Stimulated activated CD4-positive, alpha-beta T cell treated with anti-CD3 and anti-CD28 coated beads, TNF-alpha, amount 100 ng/mL, for 48 hours (primary cell): ENCODE measurements around the gene TCERG1L.

Experiments used
- DNase-seq, 3 donors: peaks; one replicate each; pipeline ENCODE4 v3.0.0-alpha.2; 2020; ENCODE audit warnings: low read depth in 3 of 3

TCERG1L gene

DNA sequence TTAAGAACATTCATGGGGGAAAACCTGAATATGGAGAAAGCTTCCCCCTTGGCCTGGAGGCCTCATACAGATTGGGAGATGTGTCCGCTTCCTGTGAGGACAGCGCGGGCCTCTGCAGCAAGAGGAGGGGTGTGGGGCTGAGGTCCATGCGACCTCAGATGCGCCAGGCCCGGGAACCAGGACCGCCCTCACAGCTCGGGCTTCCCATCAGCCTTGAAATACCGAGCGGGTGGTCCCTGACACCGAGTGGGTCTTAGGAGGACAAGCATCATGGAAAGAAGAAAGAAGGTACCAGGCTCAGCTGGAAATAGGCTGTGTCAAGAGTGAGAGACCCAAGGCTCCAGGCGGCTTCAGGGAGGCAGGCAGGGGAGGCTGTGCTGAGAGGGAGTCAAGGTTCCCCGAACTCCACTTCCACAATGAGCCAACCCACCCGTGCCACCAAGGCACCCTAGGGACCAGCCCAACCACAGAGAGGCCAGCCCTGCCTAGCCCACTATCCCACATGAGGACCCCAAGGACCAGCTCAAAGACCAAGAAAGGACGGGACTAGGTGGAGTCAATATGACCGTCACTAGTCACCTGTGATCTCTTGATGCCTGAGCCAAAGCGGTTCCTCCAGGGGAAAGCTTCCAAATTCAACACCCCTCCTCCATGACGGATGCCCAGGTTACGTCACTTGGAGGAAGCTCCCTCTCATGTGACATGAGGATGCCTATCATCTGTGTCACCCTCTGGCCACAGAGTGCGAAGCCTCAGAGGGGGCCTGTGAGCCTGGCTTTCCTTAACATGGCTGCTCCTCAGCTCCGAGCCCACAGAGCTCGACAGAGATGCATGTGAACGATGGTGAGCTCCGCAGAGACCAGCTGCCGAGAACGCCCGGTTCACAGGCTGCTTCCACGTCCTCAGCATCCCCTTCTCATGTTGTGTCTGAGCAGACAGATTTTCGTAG is 103.7 kb downstream of the TCERG1L start:
- DNase-seq, result no peak

DNA sequence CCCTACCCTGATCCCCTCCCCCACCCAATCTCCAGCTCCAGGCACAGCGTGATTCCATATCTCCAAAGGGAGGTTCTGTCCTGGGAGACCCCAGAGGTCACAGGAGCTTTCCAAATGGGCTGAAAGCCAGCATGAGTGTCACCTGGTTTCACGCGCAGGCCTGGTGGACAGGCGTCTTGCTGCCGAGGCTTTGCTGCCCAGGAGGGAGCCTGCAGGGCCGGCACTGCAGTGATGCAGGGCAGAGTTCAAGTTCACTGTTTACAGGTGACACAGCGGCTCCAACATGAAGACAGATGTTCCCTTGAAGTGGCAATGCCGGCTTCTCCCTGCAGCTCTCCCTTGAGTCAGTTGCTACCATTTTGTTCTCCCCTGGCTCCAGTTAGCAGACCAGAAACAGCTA is 104.3 kb downstream of the TCERG1L start:
- no peak for DNase-seq

DNA sequence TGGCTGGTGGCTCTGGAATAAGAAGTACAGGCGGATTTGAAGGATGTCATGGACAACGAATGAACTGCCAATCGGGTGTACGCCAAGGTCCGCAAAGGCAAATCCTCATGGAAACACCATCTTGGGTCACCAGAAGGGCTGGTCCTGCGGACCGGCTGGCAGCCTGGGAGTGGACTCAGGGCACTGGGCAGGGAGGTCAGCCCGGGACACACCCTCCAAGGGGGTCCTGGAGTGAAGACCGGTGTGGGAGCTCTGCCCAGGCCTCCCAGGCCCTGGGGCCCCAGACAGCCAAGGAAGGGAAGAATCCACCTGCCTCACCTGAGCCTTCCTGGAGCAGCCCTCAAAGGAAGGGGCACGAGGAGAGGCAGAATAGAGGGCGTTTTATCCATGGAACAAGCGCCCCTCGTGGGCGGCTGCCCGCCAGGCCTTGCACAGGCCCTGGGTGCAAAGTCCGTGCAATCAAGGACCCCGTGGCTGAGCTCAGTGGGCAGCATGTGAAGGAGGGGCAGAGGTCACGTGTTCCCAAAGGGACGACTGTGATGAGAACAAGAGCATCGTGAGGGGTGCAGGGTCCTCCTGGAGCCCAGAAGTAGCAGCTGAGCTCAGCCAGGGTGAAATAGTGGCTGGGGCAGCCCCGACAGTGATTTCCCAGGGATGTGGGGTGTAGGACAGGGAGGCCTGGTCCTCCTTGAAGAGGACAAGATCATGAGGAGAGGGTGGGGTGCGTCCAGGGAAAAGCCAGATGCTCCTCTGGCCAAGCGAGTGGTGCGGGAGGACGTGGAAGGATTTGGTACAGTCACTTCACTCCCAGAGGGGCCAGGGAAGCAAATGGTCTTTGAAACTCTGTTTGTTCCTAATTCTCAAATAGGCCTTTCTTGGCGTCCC is 105.2 kb downstream of the TCERG1L start:
- DNase-seq, result no peak

DNA sequence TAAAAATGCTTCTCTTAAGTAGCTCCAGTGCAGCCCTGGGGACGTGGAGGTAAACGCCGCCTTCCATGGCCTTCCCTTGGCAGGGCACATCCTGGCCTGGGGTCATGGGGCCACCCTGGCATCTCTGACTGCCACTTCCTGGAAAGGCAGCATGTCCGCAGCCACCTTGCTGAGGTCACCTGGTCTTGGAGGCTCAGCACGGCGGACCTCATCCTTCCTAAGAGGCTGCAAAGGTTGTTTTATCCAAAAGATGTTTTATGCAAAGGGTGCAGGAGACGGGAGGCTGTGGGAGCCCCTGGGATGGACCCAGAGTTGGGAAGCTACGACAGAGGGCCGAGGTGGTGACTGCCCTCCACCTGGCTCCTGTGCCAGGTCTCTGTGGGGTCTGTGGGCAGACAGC is 106.0 kb downstream of the TCERG1L start:
- DNase-seq, result no peak

DNA sequence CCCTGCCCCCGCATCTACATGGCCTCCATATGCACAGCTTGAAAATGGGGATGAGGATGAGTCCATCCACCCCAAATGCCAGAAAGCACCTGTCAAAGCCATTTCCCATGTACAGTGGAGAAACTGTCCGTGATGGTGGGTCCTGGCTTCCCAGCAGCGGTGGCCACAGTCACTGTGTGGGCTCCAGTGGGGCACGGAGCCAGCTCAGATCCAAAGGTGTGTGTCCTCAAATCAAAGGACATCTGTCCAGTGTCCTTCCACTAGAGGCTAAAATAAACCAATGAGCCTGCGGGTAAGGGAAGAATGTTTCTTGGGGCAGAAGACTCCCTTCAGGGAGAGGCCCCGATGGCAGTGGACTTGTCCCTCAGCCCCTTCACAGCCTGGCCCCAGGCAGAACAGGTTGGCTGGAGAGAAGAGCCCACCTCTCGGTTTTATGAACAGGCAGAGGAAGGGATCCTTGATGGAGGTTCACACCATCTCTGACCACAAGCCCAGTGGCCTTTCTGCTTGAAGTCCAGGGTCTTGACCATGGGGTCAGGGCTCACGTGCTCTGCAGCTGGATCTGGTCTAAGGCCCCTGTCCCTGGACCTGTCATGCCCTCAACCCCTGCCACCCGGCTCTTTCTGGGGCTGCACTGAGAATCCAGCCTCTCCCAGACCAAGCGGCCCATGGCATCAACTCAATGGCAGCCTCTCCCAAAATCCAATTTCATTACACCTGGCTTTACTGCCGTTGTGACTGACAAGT is 106.9 kb downstream of the TCERG1L start:
- DNase-seq, result no peak

DNA sequence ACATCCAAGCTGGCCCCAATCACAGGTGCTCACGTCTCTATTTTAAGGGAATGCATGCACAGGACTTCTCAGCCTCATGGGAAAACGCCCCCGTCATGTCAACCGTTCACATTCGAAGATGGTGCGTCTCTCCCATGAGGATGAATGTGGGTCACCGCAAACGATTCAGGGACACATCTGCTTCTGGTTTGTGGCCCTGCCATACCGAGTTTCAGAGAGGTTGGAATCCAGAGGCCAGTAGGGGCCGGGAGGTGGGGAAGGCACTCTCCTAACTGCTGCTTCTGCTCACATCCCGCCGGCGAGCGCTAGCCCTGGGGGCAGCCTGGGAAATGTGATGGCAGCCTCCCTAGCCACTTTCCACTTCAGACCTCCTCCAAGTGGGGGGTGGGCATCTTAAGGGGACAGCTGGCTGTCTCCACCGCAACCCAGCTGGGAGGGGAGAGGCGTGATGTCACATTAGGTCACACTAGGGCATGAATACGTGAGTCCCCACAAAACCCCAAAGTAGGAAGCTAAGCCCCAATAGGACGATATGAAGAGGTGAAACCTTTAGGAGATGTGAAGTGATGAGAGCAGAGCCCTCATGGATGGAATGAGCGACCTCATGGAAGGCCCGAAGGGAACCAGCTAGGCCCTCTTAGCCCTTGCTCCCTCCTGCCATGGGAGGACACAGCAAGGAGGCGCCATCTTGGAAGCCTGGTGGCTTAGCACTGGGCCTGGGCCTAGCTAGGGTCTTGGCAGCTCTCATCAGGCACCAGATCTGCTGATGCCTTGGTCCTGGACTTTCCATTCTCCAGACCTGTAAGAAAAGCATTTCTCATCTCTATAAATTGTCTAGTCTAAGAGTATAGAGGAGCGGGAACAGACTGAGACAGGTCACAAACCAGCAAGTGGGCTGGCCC is 107.8 kb downstream of the TCERG1L start:
- no peak for DNase-seq

DNA sequence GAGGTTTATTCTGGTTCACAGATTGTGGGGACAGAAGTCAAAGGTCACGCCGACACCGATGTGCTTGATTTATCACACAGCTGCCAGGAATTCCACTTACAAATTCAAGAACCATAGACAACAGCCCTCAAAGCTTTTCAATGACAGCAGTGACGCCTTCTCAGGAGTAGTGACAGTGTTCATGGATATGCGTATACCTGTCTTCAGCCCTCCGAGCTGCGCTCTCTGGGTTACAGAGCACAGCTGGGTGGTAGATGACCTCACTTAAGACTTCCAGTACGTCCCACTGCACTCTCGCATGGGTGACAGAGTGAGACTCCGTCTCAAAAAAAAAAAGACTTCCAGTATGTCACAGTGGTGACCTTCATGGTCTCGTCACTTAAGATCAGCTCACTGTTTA is 108.5 kb downstream of the TCERG1L start:
- no peak for DNase-seq

DNA sequence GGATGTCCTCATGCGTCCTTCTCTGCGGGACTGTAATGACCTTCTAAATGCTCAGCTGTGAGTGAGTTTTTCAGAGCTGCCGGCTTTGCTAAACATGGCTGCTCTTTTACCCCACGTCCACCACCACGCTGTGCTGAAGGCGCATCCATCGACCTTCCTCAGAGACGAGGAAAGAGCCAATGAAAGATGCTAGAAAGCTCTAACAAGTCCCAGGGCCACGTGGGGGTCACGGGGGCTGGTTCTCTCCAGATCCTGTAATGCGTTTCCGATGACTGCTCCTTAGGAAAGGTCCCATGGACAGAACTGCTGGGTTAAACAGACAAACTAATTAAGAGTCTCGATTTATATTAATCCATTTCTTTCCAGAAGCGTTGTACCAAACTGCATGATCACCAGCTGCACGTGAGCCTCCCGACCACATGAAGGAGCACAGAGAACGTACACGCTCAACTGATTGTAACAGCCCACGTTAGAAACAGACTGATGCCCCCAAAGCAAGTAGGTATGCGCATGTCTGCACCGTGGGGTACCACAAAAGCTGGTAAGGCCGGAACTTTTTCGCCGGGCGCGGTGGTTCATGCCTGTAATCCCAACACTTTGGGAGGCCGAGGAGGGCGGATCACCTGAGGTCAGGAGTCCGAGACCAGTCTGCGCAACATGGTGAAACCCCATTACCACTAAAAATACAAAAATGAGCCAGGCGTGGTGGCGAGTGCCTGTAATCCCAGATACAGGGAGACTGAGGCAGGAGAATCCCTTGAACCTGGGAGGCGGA is 109.6 kb downstream of the TCERG1L start:
- no peak for DNase-seq

DNA sequence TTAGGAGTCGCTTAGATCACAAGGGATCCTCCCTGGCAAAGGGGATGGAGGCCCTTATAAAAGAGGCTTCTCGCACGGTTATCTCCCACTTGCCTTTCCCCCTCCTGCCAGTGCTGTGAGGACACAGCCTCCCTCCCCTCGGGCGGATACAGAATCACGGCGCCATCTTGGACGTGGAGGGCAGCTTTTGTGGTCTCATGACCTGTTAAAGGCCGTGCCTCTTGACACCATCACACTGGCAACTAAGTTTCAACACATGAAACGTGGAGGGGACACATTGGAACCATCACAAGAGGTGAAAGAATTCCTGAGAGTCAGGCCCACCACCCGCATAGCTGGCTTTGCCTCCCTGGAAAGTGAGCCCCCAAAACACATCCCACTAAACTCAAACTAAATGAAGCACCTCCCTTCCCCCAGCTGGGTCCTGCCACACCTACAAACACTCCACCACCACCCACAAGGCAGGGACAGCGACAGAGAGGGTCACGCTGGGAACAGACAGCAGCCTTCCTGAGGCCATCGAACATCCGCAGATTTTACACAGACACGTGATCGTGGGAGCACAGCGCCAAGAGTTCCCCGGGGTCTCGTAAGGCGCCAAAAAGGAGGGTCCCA is 110.6 kb downstream of the TCERG1L start:
- no peak for DNase-seq

DNA sequence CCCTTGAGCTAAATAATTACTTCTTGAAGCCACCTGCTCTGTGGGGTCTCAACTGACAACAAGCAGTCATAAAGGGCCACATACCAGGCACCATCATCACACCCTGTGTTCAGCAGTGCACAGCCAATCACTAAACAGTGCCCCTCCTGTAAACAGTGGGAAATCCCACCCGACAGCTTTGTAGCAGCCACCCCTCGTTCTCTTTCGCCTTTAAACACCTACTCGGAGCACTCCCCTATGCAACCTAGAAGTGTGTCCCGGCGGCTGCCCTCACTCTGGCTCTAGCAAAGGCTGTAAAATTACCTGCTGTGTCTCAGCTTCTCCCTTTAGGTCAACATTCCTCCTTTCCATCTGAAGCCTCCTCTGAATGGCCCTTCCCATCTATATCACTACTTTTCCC is 111.9 kb downstream of the TCERG1L start:
- DNase-seq, result no peak

DNA sequence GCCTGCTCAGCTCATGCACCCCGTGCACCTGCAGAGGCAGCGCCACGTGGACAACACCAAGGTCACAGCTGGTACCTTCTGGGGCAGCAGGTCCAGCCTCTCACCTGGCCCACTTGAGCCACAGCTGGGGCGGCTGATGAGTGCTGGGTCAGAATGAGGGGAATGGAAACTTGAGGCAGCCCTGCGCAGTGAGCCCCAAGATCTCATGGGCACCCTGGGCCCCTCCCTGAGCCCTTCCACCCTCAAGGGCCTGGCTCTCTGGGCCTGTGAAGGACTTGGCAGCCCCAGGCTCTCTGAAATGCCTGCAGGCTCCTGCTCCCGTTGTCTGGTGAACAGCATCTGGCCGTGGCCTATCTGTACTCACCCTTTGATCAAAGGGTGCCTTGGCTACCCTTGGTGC is 112.7 kb downstream of the TCERG1L start:
- DNase-seq, result no peak

DNA sequence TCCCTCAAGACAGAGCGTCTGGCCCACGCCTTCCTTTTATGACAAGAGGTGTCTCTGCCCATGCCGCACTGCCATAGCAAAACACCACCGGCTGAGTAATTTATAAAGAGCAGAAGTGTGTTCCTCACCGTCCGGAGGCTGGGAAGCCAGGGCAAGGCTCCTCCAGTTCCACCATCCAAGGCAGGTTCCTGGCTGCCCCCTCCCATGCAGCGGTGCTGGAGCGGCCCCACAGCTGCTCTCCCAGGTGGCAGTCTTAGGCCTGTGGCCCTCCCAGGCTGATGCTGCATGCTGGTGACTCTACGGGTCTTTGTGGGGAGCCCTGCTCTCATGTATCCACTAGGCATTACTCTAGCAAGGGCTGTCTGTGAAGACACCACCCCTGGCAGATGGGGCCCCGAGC is 113.1 kb downstream of the TCERG1L start:
- DNase-seq, result no peak

DNA sequence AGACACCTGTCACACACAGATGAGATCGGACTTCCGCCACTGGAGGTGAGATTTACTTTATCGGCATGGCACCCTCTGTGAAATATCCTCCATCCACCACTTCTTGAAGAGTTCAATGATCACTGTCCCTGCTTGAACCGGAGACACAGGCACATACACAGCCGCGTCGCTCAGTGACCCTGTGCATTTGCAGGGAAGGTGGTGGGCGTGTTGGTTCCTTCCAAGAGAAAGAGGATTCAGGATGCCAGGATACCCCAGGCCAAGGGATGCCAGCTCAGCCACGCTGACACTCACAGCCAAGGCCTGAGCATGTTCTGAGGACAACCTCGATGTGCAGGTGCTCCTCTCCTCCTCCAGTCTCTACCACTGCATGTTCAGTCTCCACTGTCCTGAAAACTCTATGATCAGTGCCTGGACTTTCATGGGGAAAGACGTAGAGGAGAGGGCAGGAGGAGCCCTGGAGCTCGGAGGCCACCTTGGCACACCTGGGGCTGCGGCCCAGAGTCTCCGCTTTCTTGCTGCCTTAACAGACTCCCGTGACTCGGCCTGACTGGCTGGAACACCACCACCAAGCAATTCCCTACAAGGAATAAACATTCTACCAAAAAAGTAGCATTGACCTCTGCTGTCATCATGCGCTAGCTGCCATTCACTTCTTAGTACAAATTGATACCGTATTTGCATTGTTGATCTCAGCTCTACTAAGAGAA is 115.2 kb downstream of the TCERG1L start:
- DNase-seq, result no peak

DNA sequence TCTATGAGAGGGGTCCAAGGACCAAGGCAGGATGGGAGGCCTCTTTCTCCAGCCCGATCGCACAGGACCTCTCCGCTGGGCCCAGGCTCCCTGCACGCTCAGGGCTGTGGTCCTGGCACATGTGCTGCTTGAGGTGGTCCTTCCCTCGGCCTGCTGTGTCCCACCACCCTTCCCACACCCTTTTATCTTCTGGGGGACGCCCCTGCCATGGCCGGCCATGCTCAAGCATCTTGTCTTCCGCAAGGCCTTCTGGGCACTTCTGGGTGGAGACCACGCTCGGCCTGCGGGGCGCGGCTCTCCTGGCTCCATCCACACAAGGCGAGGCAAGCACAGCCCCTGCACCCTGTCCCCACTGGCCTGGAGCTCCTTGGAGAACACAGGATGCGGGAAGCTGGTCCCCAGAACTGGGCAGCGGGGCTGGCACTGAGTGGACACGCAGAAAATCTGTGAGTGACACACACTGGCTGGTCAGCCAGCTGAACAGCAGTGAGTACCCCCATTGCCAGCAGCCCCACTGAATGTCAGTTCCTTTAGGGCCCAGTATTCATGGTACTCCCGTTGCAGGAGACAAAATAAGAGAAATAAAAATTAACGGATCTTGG is 115.9 kb downstream of the TCERG1L start:
- DNase-seq, result no peak

DNA sequence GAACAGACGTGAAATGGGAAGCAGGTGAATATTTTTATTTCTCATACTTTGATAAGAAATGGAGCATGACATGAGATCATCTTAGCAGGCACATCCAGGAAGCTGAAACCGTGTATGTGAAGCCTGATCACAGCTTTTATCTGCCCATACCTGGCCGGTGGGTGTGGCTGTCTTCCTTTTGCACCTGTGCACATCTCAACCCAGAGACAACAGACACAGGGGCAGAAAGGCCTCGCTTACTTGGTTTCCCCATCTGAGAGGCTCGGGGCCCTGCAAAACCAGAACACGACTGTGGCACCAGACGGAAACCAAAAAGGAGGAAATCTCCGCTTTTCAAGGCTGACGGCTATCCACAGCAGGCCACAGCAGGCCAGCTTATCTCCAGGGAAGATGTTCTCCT is 116.4 kb downstream of the TCERG1L start:
- DNase-seq, result no peak

DNA sequence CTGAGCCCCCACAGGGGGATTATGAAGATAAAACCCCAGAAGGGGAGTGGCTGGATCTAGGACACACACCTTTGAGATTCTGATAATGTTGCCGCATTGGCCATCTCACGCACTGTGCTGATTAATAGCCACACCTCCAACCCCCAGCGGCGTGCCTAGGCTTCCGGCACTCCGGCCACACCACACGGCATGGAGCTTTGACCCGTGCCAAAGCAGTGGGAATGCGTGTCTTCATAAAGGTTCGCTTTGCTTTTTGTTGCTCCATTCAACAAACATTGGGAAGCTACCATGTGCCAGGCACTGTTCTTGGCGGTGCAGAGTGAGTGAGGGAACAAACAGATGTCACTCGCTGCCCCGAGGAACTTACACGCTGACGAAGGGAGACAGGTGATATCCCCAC is 117.6 kb downstream of the TCERG1L start:
- no peak for DNase-seq

DNA sequence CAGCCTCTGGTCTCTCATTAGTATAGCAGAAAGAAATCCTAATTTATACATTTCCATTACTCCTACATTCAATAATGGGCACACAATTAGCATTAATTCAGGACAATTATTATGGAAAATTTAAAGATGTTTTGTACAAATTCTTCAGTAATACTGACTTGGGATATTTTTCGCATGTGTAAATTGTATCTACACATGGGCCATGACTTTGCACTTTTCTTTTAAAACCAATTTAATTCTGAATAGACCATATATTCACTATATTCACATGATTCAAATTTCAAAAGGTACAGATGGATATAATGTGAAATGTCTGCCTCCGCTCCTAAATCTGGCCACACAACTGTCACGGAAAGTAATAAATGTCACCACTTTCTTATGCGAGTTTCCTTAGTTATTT is 123.0 kb downstream of the TCERG1L start:
- no peak for DNase-seq

DNA sequence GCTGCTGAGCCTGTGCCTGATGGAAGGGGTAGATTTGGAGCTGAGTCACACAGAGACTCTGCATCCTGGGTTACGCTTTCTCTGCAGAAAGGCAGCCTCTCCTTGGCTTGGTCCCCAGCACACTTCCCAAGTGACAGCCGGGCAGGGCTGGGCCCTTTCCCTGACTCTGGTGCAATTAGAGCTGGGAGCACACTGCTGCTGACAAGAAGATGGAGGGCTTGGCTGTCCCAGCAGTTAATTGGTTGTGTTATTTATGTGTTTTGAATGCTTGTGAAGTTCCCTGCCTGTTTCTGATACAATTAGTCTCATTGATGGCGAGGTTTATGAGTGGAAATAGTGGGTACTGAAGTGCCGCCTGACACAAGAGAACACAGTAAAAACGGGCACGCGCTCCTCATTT is 123.6 kb downstream of the TCERG1L start:
- no peak for DNase-seq

DNA sequence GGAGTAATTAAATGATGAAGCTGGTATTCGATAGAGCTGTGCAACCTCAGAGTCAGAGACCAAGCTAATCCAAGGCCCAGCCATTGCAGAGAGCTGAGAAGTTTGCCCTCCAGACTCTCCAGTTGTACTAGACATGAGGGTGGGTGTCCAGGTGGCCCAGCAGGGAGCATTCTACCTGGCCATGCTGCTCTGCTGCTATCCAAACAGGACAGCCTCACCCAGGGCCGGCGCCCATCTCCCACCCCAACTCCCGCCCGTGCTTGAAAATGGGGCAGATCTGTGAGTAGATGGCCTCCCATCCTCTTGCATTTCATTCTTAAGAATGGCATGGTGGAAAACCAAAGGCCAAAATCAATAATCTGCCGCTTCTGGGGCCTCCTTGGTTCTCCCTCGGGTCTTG is 124.2 kb downstream of the TCERG1L start:
- no peak for DNase-seq
